Measurements from ENCODE around the gene MYL1. TPM values are rescaled to one million over a fixed set of nuclear protein-coding genes. Genes with fewer than 3 reads are reported as not detected.

The MYL1 gene
- total and polyA plus RNA-seq, 2 donors (not counting 1 experiment from before 2014, with no cell fraction given), result not detected

DNA sequence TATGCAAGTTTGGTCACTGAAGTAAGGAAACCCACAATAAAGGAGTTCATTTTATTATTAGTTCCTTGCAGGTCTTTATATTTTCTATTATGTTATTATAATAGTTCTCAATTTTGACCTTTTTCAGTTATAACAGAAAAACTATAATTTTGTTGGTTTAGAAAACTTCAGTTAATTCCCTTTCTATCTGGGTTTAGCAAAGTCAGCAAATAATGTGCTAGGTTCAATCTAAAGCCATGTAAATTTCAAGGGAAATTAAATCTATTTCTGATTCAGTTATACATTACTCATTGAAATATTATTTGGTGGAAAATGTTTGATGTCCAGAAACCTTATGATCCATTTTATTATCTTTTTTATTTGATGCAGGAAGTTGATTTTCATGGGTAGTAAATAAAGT, 43.7 kb downstream of the MYL1 start:
- POLR2A ChIA-PET, result no interaction called here
- no peaks in the 10 kb centered on the region for H3K79me2 ChIP-seq (ENCODE audit: control insufficient read depth, insufficient read depth, low read length)
- no peak overlapping the region for H3K27ac Mint-ChIP-seq
- H3K4me3 ChIP-seq (ENCODE audit: control extremely low read depth in 1 of 5, extremely low read depth in 1 of 5, insufficient read depth in 1 of 5, low read depth in 2 of 5, low read length in 4 of 5), result no peak overlapping the region
- H3K4me3 Mint-ChIP-seq, result no peak overlapping the region
- H3K4me2 ChIP-seq (replicated peaks; ENCODE audit: low read depth, low read length, poor library complexity, severe bottlenecking), result no peak overlapping the region
- no peaks in the 10 kb centered on the region for H3K27me3 Mint-ChIP-seq
- H4K20me1 ChIP-seq (ENCODE audit: control insufficient read depth, insufficient read depth, low read length, poor library complexity, severe bottlenecking), result no peaks in the 10 kb centered on the region
- no peak for ATAC-seq (ENCODE audit: low read depth)
- H3K9me3 ChIP-seq (ENCODE audit: control extremely low read depth in 1 of 3, control insufficient read depth in 2 of 3, insufficient read depth in 1 of 3, low read length in 2 of 3), result no peaks in the 10 kb centered on the region
- H3K4me1 Mint-ChIP-seq, result no peaks in the 10 kb centered on the region
- H3K4me1 ChIP-seq (ENCODE audit: control insufficient read depth in 2 of 2, insufficient read depth in 2 of 2, low read length in 2 of 2), result no peaks in the 10 kb centered on the region
- no peaks in the 10 kb centered on the region for H3K9me3 Mint-ChIP-seq (ENCODE audit: insufficient read depth)
- DNase-seq, result no peak
- no peak overlapping the region for H2AFZ ChIP-seq (ENCODE audit: insufficient read depth, low read depth, low read length, poor library complexity, severe bottlenecking)
- intact Hi-C loops (cut with micrococcal nuclease), result no loop called here
- CTCF ChIA-PET, result no interaction called here
- TF ChIP-seq EZH2 (IDR thresholded peaks at IDR 0.05; ENCODE audit: borderline replicate concordance, insufficient read depth, low read depth, low read length, poor library complexity, severe bottlenecking) (no peak), CTCF (IDR thresholded peaks at IDR 0.05) (no peak)
- no peak overlapping the region for H3K9ac ChIP-seq (ENCODE audit: low read length)
- H3K27ac ChIP-seq (ENCODE audit: low read length in 2 of 2), result no peak overlapping the region
- H3K27me3 ChIP-seq (replicated peaks in 1 of 4; ENCODE audit: control extremely low read depth in 1 of 4, control insufficient read depth in 3 of 4, insufficient read depth in 4 of 4, low read length in 3 of 4), result no peaks in the 10 kb centered on the region
- no peaks in the 10 kb centered on the region for H3K36me3 ChIP-seq (replicated peaks in 1 of 2; ENCODE audit: control extremely low read depth in 1 of 2, control insufficient read depth in 1 of 2, extremely low read depth in 1 of 2, insufficient read depth in 2 of 2, low read length in 1 of 2)

DNA sequence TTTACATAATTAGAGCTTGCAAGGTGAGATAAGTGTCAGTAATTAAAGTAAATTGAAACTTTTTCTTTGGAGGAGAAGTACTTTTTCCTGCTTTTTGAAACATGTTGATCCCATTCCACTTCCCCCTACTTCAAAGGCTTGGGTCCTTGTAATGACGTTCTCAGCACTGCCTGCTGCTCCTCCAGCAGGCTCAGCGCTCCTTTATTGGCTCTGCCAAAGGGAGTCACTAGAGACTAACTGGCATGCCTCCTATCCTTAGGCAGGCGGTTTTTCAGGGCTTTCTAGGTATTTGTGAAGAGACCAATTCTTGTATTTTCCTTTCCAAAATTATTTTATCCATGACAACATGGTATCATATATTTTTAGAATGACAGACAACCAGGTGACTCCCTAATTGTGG, 45.8 kb downstream of the MYL1 start:
- ChIA-PET CTCF (no interaction called here), POLR2A (no interaction called here)
- Mint-ChIP-seq H3K27me3 (peaks cover 2% of the 10 kb centered on the region), H3K4me3 (no peak overlapping the region), H3K27ac (no peak overlapping the region), H3K9me3 (ENCODE audit: insufficient read depth) (no peaks in the 10 kb centered on the region), H3K4me1 (no peaks in the 10 kb centered on the region)
- no peaks in the 10 kb centered on the region for H3K36me3 ChIP-seq (replicated peaks in 1 of 2; ENCODE audit: control extremely low read depth in 1 of 2, control insufficient read depth in 1 of 2, extremely low read depth in 1 of 2, insufficient read depth in 2 of 2, low read length in 1 of 2)
- H2AFZ ChIP-seq (ENCODE audit: insufficient read depth, low read depth, low read length, poor library complexity, severe bottlenecking), result no peak overlapping the region
- no peak overlapping the region for H3K27ac ChIP-seq (ENCODE audit: low read length in 2 of 2)
- WGBS (ENCODE audit: insufficient coverage), result 35% methylated on average over 2 of the region's 3 CpGs
- no peaks in the 10 kb centered on the region for H3K79me2 ChIP-seq (ENCODE audit: control insufficient read depth, insufficient read depth, low read length)
- DNase-seq (no peak), ATAC-seq (ENCODE audit: low read depth) (no peak)
- no peak overlapping the region for H3K4me3 ChIP-seq (ENCODE audit: control extremely low read depth in 1 of 5, extremely low read depth in 1 of 5, insufficient read depth in 1 of 5, low read depth in 2 of 5, low read length in 4 of 5)
- no peaks in the 10 kb centered on the region for H4K20me1 ChIP-seq (ENCODE audit: control insufficient read depth, insufficient read depth, low read length, poor library complexity, severe bottlenecking)
- H3K4me2 ChIP-seq (replicated peaks; ENCODE audit: low read depth, low read length, poor library complexity, severe bottlenecking), result no peak overlapping the region
- no peaks in the 10 kb centered on the region for H3K9me3 ChIP-seq (ENCODE audit: control extremely low read depth in 1 of 3, control insufficient read depth in 2 of 3, insufficient read depth in 1 of 3, low read length in 2 of 3)
- no peaks in the 10 kb centered on the region for H3K4me1 ChIP-seq (ENCODE audit: control insufficient read depth in 2 of 2, insufficient read depth in 2 of 2, low read length in 2 of 2)
- intact Hi-C loops (cut with micrococcal nuclease), result no loop called here
- H3K27me3 ChIP-seq (replicated peaks in 1 of 4; ENCODE audit: control extremely low read depth in 1 of 4, control insufficient read depth in 3 of 4, insufficient read depth in 4 of 4, low read length in 3 of 4), result no peaks in the 10 kb centered on the region
- H3K9ac ChIP-seq (ENCODE audit: low read length), result no peak overlapping the region
- TF ChIP-seq CTCF (IDR thresholded peaks at IDR 0.05) (no peak), EZH2 (IDR thresholded peaks at IDR 0.05; ENCODE audit: borderline replicate concordance, insufficient read depth, low read depth, low read length, poor library complexity, severe bottlenecking) (no peak)

Measured in B cell (primary cell).